ENCODE data around the gene GALNTL6.

GRCh38 chr4:171812333-171812664 is 905 bp upstream of the GALNTL6 start:
- no peak for TF ChIP-seq MAX (IDR thresholded peaks at IDR 0.05; ENCODE audit: insufficient read depth, insufficient read length)
- TF ChIP-seq CTCF (IDR thresholded peaks at IDR 0.05; ENCODE audit: extremely low read depth in 1 of 2, insufficient read depth in 1 of 2, low read depth in 1 of 2, low read length in 2 of 2), result no peak
- no peak for TF ChIP-seq POLR2A (IDR thresholded peaks at IDR 0.05; ENCODE audit: low read depth, low read length)
- TF ChIP-seq JUN (IDR thresholded peaks at IDR 0.05; ENCODE audit: borderline replicate concordance, insufficient read depth, insufficient read length, low read depth), result no peak
- TF ChIP-seq EZH2 (IDR thresholded peaks at IDR 0.05; ENCODE audit: borderline replicate concordance, low read depth, low read length, severe bottlenecking), result peak; percentile 7
- no peak for TF ChIP-seq MYC (IDR thresholded peaks at IDR 0.05; ENCODE audit: low read depth, low read length)

Data from endothelial cell of umbilical vein (primary cell).